Sciatic nerve (tissue), 2 donors: Measurements from ENCODE around the gene CGB3. TPM values are rescaled to one million over a fixed set of nuclear protein-coding genes. Genes with fewer than 3 reads are reported as not detected.
"Not testable (repeated sequence)": the region's sequence is repeated elsewhere in the genome, so short reads cannot be mapped to it uniquely, and the experiment has no call there.

Source experiments
- ATAC-seq: fragments of 200-7000 bp; cut with Tn5 transposase; one replicate; pipeline ENCODE4 v1.9.1; 2020; ENCODE audit warnings: mild to moderate bottlenecking, moderate library complexity
- DNase-seq: peaks from one replicate; pipeline ENCODE4 v3.0.0-alpha.2; 2020; ENCODE audit warnings: low spot score
- intact Hi-C: fragments of 100-400 bp; cut with DNase I; formaldehyde crosslinking; loops from one replicate; pipeline ENCODE4 v1.14.2; 2022
- total RNA-seq: library from RNA; stranded (reverse); fragmentation: NEBNext Ultra II Directional; extraction: Animal tissue kit (Norgen Biotek cat#: 25700); gene quantifications from one replicate; pipeline ENCODE4 v1.2.1, GENCODE V29; 2021
- donor health status: DM: no; HTN: no; CAD: no.
- donor health status: DM: no; HTN: no; CAD: no.

CGB3 gene
- total RNA-seq, 1 donor from 2014 or later = not detected

GRCh38 chr19:49049011-49049410, 24.9 kb upstream of the CGB3 start, which contains the start of gene CGB8:
Gene CGB8, minus strand, starts transcription at chr19:49049111. Its CDS starts 372 bp downstream, at chr19:49048739.
- DNase-seq, intact Hi-C loops, ATAC-seq: not testable (repeated sequence)

GRCh38 chr19:49043548-49043947, 19.4 kb upstream of the CGB3 start, which contains the start of gene CGB5:
Gene CGB5, plus strand, starts transcription at chr19:49043848. Its CDS starts 362 bp downstream, at chr19:49044210.
- intact Hi-C loops, ATAC-seq, DNase-seq: not testable (repeated sequence)

DNA sequence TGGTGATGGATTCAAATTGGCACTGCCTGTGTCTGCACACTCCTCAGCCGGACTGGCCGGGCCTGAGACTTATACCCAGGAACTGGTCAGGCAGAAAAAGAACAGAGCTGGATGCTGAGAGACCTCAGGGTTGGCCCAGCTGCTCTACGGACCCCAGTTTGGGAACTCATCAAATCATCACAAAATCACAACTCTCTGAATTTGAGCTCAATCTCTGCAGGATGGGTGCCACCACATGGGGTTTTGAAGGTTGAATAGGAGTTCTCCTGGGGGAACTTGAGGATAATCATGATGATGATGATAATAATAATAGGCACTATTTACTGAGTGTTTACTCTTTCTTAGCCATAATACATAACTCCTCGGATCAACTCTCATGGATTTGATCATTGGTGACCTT, 18.5 kb upstream of the CGB3 start:
- ATAC-seq, DNase-seq, intact Hi-C loops: not testable (repeated sequence)

DNA sequence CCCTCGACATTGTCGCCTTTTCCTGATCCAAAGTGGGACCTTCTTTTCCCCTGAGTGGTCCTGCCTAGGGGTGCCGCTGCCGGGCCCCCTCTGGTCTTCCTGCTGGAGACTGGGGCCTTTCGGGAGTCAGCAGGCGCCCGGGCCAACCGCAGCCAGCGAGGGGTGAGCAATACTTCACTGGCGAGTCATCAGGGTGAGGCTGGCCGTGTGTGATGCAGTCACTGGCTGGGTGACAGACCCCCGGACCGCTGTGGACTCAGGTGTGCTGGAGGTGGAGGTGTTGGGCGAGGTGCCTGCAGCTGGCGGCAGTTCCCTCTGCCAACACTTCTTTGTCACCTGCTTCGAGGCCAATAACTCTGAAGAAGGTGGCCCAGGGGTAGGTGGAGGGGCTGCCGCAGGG, 18.0 kb upstream of the CGB3 start:
- ATAC-seq = no peak
- intact Hi-C loops = no loop called here
- no peak for DNase-seq

DNA sequence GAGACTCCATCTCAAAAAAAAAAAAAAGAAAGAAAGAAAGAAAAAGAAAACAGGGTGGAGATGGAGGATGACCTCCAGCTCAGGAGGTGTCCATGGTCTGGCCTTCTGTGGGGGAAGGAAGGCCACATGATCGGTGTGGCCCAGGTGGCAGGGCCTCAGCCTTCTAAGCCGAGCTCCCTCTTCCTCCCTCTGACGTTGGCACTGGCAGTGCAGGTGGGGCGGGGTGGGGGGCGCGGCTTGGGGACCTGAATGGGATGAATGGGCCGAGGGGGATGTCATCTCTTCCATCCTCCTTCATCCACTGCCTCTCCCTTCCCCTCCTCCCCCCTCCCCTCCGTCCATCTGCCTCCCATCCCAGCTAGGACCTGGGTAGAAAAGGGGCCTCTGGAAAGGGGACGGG, 15.6 kb upstream of the CGB3 start:
- ATAC-seq, intact Hi-C loops, DNase-seq: not testable (repeated sequence)

- intact Hi-C loops, ATAC-seq, DNase-seq: not testable (repeated sequence)
Observed at GRCh38 chr19:49038557-49039276, 14.6 kb upstream of the CGB3 start.

DNA sequence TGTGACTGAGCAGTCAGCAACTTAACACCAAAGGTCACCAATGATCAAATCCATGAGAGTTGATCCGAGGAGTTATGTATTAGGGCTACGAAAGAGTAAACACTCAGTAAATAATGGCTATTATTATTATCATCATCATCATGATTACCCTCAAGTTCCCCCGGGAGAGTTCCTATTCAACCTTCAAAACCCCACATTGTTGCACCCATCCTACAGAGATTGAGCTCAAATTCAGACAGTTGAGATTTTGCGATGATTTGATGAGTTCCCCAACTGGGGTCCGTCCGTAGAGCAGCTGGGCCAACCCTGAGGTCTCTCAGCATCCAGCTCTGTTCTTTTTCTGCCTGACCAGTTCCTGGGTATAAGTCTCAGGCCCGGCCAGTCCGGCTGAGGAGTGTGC, 14.0 kb upstream of the CGB3 start:
- ATAC-seq, DNase-seq, intact Hi-C loops: not testable (repeated sequence)

- ATAC-seq, intact Hi-C loops, DNase-seq: not testable (repeated sequence)
Observed at GRCh38 chr19:49036815-49037214, 12.7 kb upstream of the CGB3 start, which contains the start of gene CGB1. Gene CGB1, minus strand, starts transcription at chr19:49036895. Its CDS starts 184 bp downstream, at chr19:49036711.

DNA sequence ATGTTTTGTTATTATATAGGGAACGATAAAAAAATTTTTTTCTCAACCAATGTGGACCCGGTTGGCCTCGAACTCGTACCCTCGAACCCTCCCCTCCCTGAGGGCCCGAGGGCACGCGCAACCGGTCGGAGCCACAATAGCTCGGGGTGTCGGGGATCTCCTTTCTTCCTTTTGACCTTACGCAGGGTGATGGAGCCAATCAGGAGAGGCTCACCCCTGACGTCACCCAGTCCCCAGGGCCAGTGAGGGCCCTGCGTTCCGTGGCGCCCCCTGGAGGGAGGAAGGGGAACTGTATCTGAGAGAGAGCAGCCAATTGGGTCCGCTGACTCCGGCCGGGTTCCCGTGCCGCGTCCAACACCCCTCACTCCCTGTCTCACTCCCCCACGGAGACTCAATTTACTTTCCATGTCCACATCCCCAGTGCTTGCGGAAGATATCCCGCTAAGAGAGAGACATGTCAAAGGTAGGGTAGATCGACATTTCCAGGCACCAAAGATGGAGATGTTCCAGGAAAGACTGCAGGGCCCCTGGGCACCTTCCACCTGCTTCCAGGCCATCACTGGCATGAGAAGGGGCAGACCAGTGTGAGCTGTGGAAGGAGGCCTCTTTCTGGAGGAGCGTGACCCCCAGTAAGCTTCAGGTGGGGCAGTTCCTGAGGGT, 7.6 kb upstream of the CGB3 start, which contains the start of gene CGB2:
Gene CGB2, plus strand, starts transcription at position 249 of the 660 bp plus-strand sequence. Its CDS starts 206 bp downstream, at position 455.
- ATAC-seq, intact Hi-C loops, DNase-seq: not testable (repeated sequence)

GRCh38 chr19:49030323-49030722, 6.2 kb upstream of the CGB3 start:
- intact Hi-C loops = not testable (repeated sequence)

GRCh38 chr19:49029749-49030148, 5.6 kb upstream of the CGB3 start:
- DNase-seq, ATAC-seq, intact Hi-C loops: not testable (repeated sequence)

More at GRCh38 chr19:49030323-49030722, 6.2 kb upstream of the CGB3 start:
- ATAC-seq, DNase-seq: not testable (repeated sequence)

GRCh38 chr19:49028686-49029085, 4.6 kb upstream of the CGB3 start:
- intact Hi-C loops, DNase-seq, ATAC-seq: not testable (repeated sequence)

DNA sequence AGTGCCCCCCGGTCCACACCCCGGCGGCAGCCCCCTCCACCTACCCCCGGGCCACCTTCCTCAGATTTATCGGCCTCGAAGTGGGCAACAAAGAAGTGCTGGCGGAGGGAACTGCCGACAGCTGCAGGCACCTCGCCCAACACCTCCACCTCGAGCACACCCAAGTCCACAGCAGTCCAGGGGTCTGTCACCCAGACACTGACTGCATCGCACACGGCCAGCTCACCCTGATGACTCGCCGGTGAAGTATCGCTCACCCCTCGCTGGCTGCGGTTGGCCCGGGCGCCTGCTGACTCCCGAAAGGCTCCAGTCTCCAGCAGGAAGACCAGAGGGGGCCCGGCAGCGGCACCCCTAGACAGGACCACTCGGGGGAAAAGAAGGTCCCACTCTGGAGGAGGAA, 1.5 kb upstream of the CGB3 start:
- ATAC-seq, DNase-seq, intact Hi-C loops: not testable (repeated sequence)

DNA sequence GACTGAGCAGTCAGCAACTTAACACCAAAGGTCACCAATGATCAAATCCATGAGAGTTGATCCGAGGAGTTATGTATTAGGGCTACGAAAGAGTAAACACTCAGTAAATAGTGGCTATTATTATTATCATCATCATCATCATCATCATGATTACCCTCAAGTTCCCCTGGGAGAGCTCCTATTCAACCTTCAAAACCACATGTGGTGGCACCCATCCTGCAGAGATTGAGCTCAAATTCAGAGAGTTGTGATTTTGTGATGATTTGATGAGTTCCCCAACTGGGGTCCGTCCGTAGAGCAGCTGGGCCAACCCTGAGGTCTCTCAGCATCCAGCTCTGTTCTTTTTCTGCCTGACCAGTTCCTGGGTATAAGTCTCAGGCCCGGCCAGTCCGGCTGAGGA, 955 bp upstream of the CGB3 start:
- ATAC-seq, DNase-seq, intact Hi-C loops: not testable (repeated sequence)

GRCh38 chr19:49022116-49022515, 2.0 kb downstream of the CGB3 start:
- ATAC-seq (no peak), DNase-seq (no peak)
- intact Hi-C loops = no loop called here

DNA sequence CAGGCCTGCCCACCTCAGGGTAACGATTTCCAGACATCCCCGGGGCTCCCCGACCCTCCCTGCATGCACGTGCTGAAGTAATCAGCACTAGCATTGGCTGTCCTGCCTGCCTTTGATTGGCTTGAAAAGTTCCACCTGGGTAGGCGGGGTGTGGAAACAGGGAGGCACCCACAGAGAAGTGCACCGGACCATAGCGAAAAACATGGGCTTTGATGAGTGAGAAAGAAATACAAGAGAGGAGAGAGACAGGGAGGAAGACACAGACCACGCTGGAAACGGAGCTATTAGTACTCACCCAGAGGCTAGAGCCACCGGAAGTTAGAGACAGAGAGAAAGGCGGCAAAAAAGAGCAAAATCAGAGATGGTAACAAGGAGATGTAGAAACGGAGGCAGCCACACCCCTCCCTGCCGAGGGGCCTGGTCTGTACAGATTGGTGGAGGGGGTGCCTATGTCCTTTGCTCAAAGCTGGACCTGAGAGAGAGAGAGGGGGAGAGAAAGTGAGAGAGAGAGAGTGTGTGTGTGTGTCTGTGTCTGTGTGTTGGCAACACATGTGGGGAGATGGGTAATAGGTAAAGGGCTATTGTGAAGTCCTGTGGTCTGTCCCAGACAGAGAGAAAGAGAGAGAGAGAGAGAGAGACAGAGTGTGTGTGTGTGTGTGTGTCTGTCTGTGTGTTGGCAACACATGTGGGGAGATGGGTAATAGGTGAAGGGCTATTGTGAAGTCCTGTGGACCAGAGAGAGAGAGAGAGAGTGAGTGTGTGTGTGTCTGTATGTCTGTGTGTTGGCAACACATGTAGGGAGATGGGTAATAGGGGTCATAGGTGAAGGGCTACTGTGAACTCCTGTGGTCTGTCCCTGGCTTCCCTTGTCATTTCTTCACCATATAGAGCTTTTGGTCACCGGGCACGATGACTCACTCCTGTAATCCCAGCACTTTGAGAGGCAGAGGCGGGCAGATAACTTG, 2.9 kb downstream of the CGB3 start:
- ATAC-seq = no peak

DNA sequence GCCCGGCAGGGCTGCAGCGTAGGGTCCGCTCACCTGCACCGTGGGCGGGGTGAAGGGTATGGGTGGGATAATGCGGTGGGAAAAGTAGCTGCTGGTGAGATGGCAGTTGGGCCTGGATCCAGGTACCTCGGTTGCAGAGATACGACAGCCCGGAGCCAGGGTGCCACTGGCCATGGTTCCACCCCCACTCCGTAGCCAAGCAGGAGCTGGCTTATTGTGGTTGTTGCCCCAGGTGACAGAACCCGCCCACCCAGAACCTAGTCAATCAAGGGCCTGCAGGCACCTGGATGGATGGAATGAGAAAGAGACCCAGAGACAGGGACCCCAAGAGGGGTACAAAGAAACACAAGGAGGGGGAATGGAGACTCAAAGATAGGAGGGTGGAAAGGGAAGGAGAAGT, 3.8 kb downstream of the CGB3 start:
- intact Hi-C loops = no loop called here
- ATAC-seq (no peak), DNase-seq (no peak)

More for the DNA sequence above, 2.9 kb downstream of the CGB3 start:
- intact Hi-C loops = no loop called here
- no peak for DNase-seq

DNA sequence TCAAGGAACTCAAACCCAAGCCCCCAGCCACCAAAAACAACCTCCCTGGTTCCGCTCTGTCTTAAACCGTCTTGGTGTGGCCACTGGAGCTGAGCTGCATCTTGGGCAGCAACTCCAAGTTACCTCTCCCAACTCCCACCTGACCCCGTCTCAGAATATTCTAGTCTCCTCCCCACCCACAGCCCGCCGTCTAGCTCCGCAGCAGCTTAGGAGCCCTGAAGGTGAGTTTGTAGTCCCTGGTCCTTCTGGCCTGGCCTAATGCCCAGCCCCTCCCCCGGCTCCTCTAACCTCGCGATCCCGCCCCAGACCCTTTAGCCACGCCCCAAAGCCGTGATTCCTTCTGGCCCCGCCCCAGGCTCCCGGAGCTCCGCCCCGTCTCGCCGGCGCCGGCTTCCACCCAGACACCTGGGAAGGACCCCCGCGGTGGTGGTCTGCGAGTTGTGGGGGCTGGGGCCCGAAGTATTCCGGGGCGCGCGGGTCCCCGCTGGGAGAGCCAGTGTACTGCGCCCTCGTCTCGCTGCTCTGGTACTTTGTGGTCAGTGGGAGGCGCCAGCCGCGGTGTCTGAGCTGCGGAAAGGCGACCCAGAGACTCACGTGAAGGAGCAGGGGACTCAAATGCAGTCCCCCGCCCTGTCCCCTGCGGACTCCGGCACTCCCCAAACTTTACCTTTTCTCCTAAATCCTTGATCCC, 4.7 kb downstream of the CGB3 start:
- ATAC-seq (peak; percentile 71), DNase-seq (peak; percentile 71)
- intact Hi-C loops = no loop called here
